Keratinocyte (primary cell): ENCODE data around the gene POLE4. TPM values are rescaled to one million over a fixed set of nuclear protein-coding genes. Genes with fewer than 3 reads are reported as not detected.

Source experiments
- DNase-seq: peaks from one replicate; pipeline ENCODE4 v3.0.0-alpha.2; 2011; ENCODE audit warnings: low read depth, missing footprints, low spot score
- FAIRE-seq: peaks from 2 replicates; lab custom pipeline; 2011; peaks lifted over from hg19 to GRCh38; lab: Jason Lieb, UNC
- H2AFZ ChIP-seq: 2 replicates; pipeline ENCODE4 v1.6.0; 2012; ENCODE audit warnings: low read length, control low read depth, inconsistent platforms; ENCODE audit not compliant: control insufficient read depth
- H3K27ac ChIP-seq: 2 replicates; pipeline ENCODE4 v1.5.1; 2011; ENCODE audit warnings: low read length; ENCODE audit not compliant: control insufficient read depth, insufficient read depth
- H3K27me3 ChIP-seq: 3 replicates; pipeline ENCODE4 v1.6.0; 2011; ENCODE audit warnings: low read length; ENCODE audit not compliant: control insufficient read depth, insufficient read depth; ENCODE audit errors: extremely low read depth
- H3K36me3 ChIP-seq, 2 experiments: 2 replicates in 1 of 2; 3 replicates in 1 of 2; pipeline ENCODE4 v1.5.1; 2011; ENCODE audit warnings: low read length in 2 of 2, mild to moderate bottlenecking in 1 of 2; ENCODE audit not compliant: control insufficient read depth in 2 of 2, insufficient read depth in 2 of 2; ENCODE audit errors: extremely low read depth in 1 of 2
- H3K4me1 ChIP-seq: 3 replicates; pipeline ENCODE4 v1.5.1; 2011; ENCODE audit warnings: low read length; ENCODE audit not compliant: control insufficient read depth, insufficient read depth; ENCODE audit errors: extremely low read depth
- H3K4me2 ChIP-seq: 3 replicates; pipeline ENCODE4 v1.6.0; 2011; ENCODE audit warnings: low read depth, low read length; ENCODE audit not compliant: control insufficient read depth, insufficient read depth; ENCODE audit errors: extremely low read depth
- H3K4me3 ChIP-seq, 3 experiments: fragments of 200-600 bp in 1 of 3; sonication (generic) in 1 of 3; 2 replicates in 2 of 3; 3 replicates in 1 of 3; pipeline ENCODE4 v1.5.1; 2011 to 2016; ENCODE audit warnings: low read length in 3 of 3, mild to moderate bottlenecking in 3 of 3, control low read depth in 2 of 3, inconsistent platforms in 1 of 3, low read depth in 1 of 3, mixed read lengths in 1 of 3, mixed run types in 1 of 3, moderate library complexity in 1 of 3; ENCODE audit not compliant: control insufficient read depth in 2 of 3, insufficient read depth in 2 of 3; ENCODE audit errors: extremely low read depth in 1 of 3
- H3K79me2 ChIP-seq: 2 replicates; pipeline ENCODE4 v1.6.0; 2012; ENCODE audit warnings: low read length; ENCODE audit not compliant: control insufficient read depth, insufficient read depth
- H3K9ac ChIP-seq: 3 replicates; pipeline ENCODE4 v1.6.0; 2011; ENCODE audit warnings: low read length; ENCODE audit not compliant: control insufficient read depth, insufficient read depth; ENCODE audit errors: extremely low read depth
- H3K9me1 ChIP-seq: 3 replicates; pipeline ENCODE4 v1.6.0; 2011; ENCODE audit warnings: low read length; ENCODE audit not compliant: control insufficient read depth, insufficient read depth; ENCODE audit errors: extremely low read depth
- H3K9me3 ChIP-seq: 2 replicates; pipeline ENCODE4 v1.5.1; 2012; ENCODE audit warnings: low read depth, low read length; ENCODE audit not compliant: control insufficient read depth
- H4K20me1 ChIP-seq: 3 replicates; pipeline ENCODE4 v1.6.0; 2011; ENCODE audit warnings: low read length; ENCODE audit not compliant: control insufficient read depth, insufficient read depth; ENCODE audit errors: extremely low read depth
- CTCF ChIP-seq, 3 experiments: IDR thresholded peaks in 1 of 3; conservative IDR thresholded peaks in 1 of 3; optimal IDR thresholded peaks in 1 of 3; 2 replicates in 2 of 3; 3 replicates in 1 of 3; pipeline versions ENCODE3 to v1.5.1; 2011; ENCODE audit warnings: low read length in 3 of 3, mild to moderate bottlenecking in 3 of 3, moderate library complexity in 2 of 3, control low read depth in 1 of 3, inconsistent platforms in 1 of 3; ENCODE audit not compliant: insufficient read depth in 2 of 3; ENCODE audit errors: extremely low read depth in 1 of 3
- EZH2 ChIP-seq: IDR thresholded peaks from one replicate; pipeline ENCODE4 v1.6.1; 2012; ENCODE audit warnings: inconsistent platforms, mild to moderate bottlenecking, low read length, moderate library complexity
- dilution Hi-C: fragments of 300-500 bp; cut with MboI; formaldehyde crosslinking; loops from one replicate; pipeline ENCODE4 v1.7.0; 2020; ENCODE audit warnings: low sequenced_read_pairs; ENCODE audit not compliant: extremely low pct_ligation_motif_present
- polyA plus RNA-seq, 5 experiments: library from polyadenylated mRNA; depleted of rRNA in 3 of 5; stranded (reverse) in 3 of 5; stranded (forward) in 1 of 5; unstranded in 1 of 5; fragments of >200 nt; gene quantifications; 1 replicate in 1 of 5; 2 replicates in 3 of 5; 3 replicates in 1 of 5; pipeline versions ENCODE4 v1.2.1 to v1.2.3, GENCODE V29; 2011 to 2012; ENCODE audit warnings: missing spikeins in 2 of 5, low read depth in 1 of 5, low replicate concordance in 1 of 5

Gene POLE4
- polyA plus RNA-seq, 1 donor (not counting 4 experiments of a cell fraction or from before 2014, with no cell fraction given) = 66.4 TPM

- Histone ChIP-seq H2AFZ (no peak overlapping the region), H3K27ac (no peak overlapping the region), H3K4me3 (no peak overlapping the region), H3K4me1 (peaks cover 10% of the 10 kb centered on the region), H3K9ac (no peak overlapping the region), H3K9me1 (no peaks in the 10 kb centered on the region), H3K9me3 (no peaks in the 10 kb centered on the region), H3K4me2 (no peak overlapping the region), H4K20me1 (no peaks in the 10 kb centered on the region), H3K36me3 (no peaks in the 10 kb centered on the region), H3K79me2 (no peaks in the 10 kb centered on the region), H3K27me3 (no peaks in the 10 kb centered on the region)
- DNase-seq (no peak), FAIRE-seq (no peak)
- dilution Hi-C loops = no loop called here
- TF ChIP-seq EZH2 (no peak), CTCF (optimal IDR thresholded peaks at IDR 0.05 in 1 of 3, IDR thresholded peaks at IDR 0.05 in 1 of 3, conservative IDR thresholded peaks at IDR 0.05 in 1 of 3; ENCODE audit: extremely low read depth in 1 of 3, insufficient read depth in 2 of 3, low read length in 3 of 3) (peak in 1 of 3 experiments; percentile 18)
Measured at GRCh38 chr2:74921236-74921736, 37.2 kb upstream of the POLE4 start.

- Histone ChIP-seq H3K4me1 (peaks cover 3% of the 10 kb centered on the region), H3K9ac (no peak overlapping the region), H2AFZ (no peak overlapping the region), H3K4me3 (no peak overlapping the region), H3K27ac (no peak overlapping the region), H3K36me3 (no peaks in the 10 kb centered on the region), H3K9me3 (no peaks in the 10 kb centered on the region), H3K27me3 (no peaks in the 10 kb centered on the region), H3K9me1 (no peaks in the 10 kb centered on the region), H4K20me1 (no peaks in the 10 kb centered on the region), H3K79me2 (no peaks in the 10 kb centered on the region), H3K4me2 (no peak overlapping the region)
- dilution Hi-C loops = no loop called here
- DNase-seq (no peak), FAIRE-seq (no peak)
- TF ChIP-seq CTCF (optimal IDR thresholded peaks at IDR 0.05 in 1 of 3, IDR thresholded peaks at IDR 0.05 in 1 of 3, conservative IDR thresholded peaks at IDR 0.05 in 1 of 3; ENCODE audit: extremely low read depth in 1 of 3, insufficient read depth in 2 of 3, low read length in 3 of 3) (no peak), EZH2 (no peak)
Measured at GRCh38 chr2:74922592-74923227, 35.7 kb upstream of the POLE4 start.
